Omental fat pad (tissue), 4 donors: ENCODE data around the gene PRR7. TPM values are rescaled to one million over a fixed set of nuclear protein-coding genes. Genes with fewer than 3 reads are reported as not detected.

Experiments used
- ATAC-seq: fragments of 150-250 bp; one replicate; pipeline ENCODE4 v1.9.1; 2016; ENCODE audit warnings: mild to moderate bottlenecking, moderate library complexity; ENCODE audit not compliant: low FRiP score
- DNase-seq: peaks from one replicate; pipeline ENCODE4 v3.0.0-alpha.2; 2019; ENCODE audit warnings: low spot score
- total RNA-seq, 4 donors: library from RNA; depleted of rRNA; stranded (reverse); fragments of >200 nt; gene quantifications; one replicate each; pipeline ENCODE4 v1.1.0, GENCODE V29; 2016
- TF ChIP-seq, protein P1 (sequence below), 3 donors: fragments of 450-650 bp; IDR thresholded peaks; one replicate each; pipeline ENCODE4 v1.5.1; 2016 to 2017; ENCODE audit warnings: antibody characterized with exemption in 3 of 3, mild to moderate bottlenecking in 3 of 3, moderate library complexity in 2 of 3

Gene PRR7
- total RNA-seq, 4 donors from 2014 or later, result 1.6 to 2.8 (median 2.1) TPM; not detected in 1

DNA sequence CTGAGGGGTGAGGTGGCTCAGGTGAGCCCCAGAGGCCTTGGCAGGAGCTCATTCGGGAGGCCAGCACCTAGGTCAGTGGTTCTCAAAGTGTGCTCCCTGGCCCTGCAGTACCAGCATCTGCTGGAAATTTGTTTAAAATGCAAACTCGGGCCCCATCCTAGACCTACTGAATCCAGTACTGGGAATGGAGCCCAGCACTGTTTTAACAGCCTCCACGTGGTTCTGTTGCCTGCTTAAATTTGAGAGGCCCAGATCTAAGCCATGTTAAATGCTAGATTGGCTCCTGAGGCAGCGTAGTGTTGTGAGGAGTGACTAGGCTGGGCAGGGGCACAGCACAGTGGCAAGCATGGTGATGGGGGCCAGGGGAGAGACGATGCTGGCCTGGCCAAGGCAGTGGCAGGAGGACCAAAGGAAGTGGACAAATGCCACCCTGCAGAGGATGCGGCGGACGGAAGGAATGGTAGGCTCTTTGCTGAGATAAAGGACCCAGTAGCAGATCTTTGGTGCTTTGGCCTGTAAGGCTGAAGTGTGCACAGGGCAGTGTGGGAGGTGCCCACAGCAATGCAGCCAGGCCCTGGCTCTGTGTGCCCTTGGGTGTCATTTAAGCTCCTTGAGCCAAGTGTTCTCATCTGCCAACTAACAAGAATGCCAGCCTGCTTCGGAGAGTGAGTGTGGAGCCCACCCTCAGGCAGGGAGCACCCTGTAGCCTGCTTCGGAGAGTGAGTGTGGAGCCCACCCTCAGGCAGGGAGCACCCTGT is 4.2 kb downstream of the PRR7 start:
- no peak for DNase-seq
- TF ChIP-seq, protein P1, sequence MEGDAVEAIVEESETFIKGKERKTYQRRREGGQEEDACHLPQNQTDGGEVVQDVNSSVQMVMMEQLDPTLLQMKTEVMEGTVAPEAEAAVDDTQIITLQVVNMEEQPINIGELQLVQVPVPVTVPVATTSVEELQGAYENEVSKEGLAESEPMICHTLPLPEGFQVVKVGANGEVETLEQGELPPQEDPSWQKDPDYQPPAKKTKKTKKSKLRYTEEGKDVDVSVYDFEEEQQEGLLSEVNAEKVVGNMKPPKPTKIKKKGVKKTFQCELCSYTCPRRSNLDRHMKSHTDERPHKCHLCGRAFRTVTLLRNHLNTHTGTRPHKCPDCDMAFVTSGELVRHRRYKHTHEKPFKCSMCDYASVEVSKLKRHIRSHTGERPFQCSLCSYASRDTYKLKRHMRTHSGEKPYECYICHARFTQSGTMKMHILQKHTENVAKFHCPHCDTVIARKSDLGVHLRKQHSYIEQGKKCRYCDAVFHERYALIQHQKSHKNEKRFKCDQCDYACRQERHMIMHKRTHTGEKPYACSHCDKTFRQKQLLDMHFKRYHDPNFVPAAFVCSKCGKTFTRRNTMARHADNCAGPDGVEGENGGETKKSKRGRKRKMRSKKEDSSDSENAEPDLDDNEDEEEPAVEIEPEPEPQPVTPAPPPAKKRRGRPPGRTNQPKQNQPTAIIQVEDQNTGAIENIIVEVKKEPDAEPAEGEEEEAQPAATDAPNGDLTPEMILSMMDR (IDR thresholded peaks at IDR 0.05), result no peak
- no peak for ATAC-seq

DNA sequence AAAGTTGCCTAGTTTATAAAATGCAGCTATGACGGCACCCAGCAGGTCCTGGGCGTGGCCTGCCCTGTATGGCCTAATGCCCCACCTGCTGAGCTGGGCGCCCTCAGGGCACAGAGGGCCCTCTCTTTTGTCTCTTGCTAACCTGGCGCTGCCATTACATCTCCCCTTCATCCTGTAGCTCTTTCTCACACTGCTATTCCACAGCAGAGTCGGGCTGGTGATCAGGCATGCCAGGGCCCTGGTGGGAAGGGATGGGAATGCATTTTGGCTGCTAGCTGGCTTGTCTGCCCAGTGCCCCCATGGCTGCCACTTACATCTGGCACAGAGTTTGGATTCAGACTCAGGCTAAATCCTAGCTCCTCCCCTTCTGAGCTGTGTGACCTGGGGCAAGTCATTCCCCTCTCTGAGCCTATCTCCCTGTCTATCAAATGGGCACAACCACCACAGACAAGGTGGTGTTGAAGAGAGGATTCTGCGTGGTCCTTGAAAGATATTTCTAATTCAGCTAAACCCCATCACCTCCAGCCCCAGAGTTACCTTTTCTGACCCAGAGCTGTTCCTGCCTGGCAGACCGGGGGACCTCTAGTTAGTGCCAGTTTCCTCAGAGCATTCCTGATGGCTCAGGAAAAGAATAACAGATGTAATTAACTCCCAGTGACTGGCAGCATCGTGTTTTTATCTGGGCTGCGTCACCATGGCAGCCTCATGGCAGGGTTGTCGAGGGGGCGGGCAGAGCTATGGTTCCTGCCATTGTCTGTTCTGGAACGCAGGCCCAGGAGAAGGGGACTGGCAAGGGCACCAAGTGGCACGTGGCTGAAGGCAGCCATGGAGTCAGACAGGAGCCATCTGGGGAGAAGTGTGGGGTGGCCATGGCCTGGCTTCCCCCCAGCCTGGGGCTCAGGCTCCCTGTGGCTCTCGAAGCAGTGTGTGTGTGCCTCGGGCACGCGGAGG is 6.3 kb downstream of the PRR7 start:
- DNase-seq, result no peak
- TF ChIP-seq, protein P1 (IDR thresholded peaks at IDR 0.05), result no peak
- ATAC-seq, result no peak

DNA sequence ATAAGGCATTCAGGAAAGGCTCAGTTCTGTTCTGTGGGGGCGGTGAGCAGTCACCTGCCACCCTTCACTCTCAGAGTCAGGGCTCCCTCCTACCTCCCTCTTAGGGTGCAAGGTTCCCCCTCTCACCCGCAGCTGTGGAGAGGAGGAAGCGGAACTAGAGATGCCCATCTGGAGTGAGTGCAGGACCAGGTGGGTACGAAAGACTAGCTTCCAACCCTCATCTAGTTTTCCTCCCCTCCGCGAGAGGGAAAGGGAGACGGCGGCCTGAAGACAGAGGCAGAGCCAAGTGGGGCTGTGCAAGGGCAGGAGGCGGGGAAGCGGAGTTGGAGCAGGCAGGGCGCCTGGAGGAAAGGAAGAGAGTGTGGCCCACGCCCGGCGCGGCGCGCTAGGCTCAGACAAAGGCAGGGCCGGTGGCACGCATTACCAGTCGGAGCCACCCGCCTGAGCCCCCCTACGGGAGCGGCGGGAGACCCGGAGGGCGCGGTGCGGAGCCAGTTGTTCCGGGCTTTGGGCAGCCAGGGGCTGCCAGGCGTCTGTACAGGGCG is 7.3 kb downstream of the PRR7 start:
- TF ChIP-seq, protein P1 (IDR thresholded peaks at IDR 0.05), result no peak
- DNase-seq, result no peak
- no peak for ATAC-seq

DNA sequence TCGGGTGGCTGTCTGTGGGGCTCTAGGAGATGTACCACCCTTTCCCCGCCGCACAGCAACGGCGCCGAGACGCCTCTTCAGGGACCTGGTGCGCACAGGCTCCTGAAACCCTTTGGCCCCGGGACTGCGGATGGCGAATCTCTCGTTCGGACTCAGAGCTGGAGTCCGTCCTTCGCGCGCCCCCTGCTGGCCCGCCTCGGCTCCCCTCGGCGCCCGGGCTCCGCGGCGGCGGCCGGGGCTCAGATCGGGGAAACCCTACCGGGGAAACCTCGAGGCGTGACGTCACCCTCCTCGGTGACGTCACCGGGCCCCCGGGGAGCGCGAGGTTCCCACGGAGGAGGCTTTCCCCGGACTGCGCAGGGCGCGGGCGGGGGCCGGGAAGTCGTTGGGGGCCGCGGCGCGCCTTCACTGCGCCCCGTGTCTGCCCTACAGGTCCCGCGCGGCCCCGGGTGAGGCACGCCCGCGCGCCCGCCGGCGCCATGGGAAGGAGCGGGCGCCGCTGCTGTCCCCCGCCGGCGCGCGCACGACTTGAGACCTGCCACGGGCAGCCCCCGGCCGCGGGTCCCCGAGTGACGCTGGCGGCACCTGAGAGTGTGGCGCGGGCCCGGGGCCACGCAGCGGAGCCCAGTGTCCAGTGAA is 7.9 kb downstream of the PRR7 start:
- DNase-seq, result peak; percentile 88
- ATAC-seq, result peak; percentile 74
- TF ChIP-seq, protein P1 (IDR thresholded peaks at IDR 0.05), result peak in 2 of 3 donors; percentile 90 to 94

DNA sequence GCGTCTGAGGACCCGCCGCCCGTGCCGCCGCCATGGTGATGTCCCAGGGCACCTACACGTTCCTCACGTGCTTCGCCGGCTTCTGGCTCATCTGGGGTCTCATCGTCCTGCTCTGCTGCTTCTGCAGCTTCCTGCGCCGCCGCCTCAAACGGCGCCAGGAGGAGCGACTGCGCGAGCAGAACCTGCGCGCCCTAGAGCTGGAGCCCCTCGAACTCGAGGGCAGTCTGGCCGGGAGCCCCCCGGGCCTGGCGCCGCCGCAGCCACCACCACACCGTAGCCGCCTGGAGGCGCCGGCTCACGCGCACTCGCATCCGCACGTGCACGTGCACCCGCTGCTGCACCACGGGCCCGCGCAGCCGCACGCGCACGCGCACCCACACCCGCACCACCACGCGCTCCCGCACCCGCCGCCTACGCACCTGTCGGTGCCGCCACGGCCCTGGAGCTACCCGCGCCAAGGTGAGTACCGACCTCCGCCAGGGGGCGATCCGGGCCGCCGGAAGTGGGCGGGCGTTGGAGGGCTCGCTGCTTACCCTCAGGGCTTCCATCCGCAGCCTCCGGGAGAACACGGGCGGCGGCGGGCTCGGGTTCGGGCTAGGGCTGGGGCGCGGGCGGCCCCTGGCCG is 8.5 kb downstream of the PRR7 start:
- DNase-seq (peak; percentile 67), ATAC-seq (peak; percentile 66)
- TF ChIP-seq, protein P1 (IDR thresholded peaks at IDR 0.05), result peak in 2 of 3 donors; percentile 46 to 47
